ENCODE data around the gene CRADD. TPM values are rescaled to one million over a fixed set of nuclear protein-coding genes. Genes with fewer than 3 reads are reported as not detected.

CRADD gene
- total and polyA plus RNA-seq, 2 of the 4 experiments (the other 2 are of a cell fraction), result 11.1 to 14.0 TPM

DNA sequence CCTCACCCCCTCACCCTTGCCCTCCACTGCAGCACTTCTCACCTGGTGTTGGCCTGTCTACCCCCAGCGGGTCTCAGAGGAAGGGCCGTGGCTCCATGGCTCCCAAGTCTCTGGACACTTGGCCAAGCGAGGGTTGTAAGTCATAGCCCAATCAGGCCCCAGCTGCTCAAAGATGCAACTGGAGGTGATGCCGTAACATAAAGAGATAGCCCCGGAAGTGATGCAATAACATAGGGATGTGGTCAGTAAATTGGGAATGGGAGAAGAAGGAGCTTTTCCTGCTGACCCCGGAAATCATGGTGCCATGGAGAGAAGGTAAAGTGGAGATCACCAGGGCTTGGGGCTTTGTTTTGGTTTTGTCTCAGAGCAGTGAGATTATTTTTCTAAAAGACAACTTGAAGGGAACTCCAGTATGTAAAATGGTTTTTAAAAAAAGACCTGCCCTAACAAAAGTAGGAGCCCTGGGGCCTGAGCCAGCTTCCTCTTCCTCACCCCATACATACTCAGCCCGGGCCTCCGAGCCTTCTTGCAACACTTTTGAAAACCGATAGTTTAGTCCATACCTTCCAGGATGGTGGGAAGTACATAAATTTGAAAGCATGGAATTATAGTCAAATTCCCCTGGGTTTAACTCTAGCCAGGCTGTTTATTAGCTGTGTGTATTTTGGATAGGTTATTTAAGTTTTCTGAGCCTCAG is 212.5 kb downstream of the CRADD start:
- ChIA-PET POLR2A (ENCODE audit: unreplicated experiment) (no interaction called here), CTCF (interaction anchor here (1.6 kb wide), 1 partner anchor 10 kb away, joined by 3 read pairs; no protein-coding TSS in a partner anchor)
- peak overlapping the region; percentile 56 for H2AK5ac ChIP-seq (ENCODE audit: low read depth, low read length)
- dilution Hi-C loops (cut with HindIII; ENCODE audit: low sequenced_read_pairs, unreplicated experiment) (no loop called here), intact Hi-C loops (cut with micrococcal nuclease) (loop anchor here (10.0 kb wide), 1 partner anchor 315 kb away; the partner anchor contains the start of gene SOCS2), in situ Hi-C loops (cut with MboI; ENCODE audit: low sequenced_read_pairs) (no loop called here)
- H3K4me1 ChIP-seq (ENCODE audit: control insufficient read depth, insufficient read depth, low read length), result peaks cover 26% of the 10 kb centered on the region
- H2AFZ ChIP-seq (replicated peaks; ENCODE audit: low read length, poor library complexity), result no peak overlapping the region
- H3K4me2 ChIP-seq (ENCODE audit: low read depth, low read length), result no peak overlapping the region
- H3K14ac ChIP-seq (replicated peaks; ENCODE audit: low read depth, low read length), result peak overlapping the region; percentile 63
- no peak overlapping the region for H2AK9ac ChIP-seq (replicated peaks; ENCODE audit: low read depth, low read length, poor library complexity)
- no peaks in the 10 kb centered on the region for H3K36me3 ChIP-seq (ENCODE audit: control insufficient read depth, insufficient read depth, low read length)
- H3K23ac ChIP-seq (ENCODE audit: low read depth, low read length), result no peak overlapping the region
- H3K4me3 ChIP-seq (ENCODE audit: insufficient read depth, low read depth, low read length), result no peak overlapping the region
- H3K4ac ChIP-seq (ENCODE audit: low read depth, low read length), result peak overlapping the region; percentile 24; the same call in 1 of the 2 replicates
- H3K56ac ChIP-seq (ENCODE audit: extremely low read depth, insufficient read depth, low read length), result no peak overlapping the region
- DNase-seq, result peak; percentile 23
- no TSS peak for BruUV-seq (replicated peaks)
- H2BK120ac ChIP-seq (ENCODE audit: low read depth, low read length), result peak overlapping the region; percentile 51; the same call in 1 of the 2 replicates
- H3K9ac ChIP-seq (ENCODE audit: low read depth, low read length), result no peak overlapping the region
- no peaks in the 10 kb centered on the region for H4K20me1 ChIP-seq (ENCODE audit: insufficient read depth, low read length)
- H2BK5ac ChIP-seq (ENCODE audit: low read depth, low read length, poor library complexity, severe bottlenecking), result peak overlapping the region; percentile 36
- H2BK20ac ChIP-seq (ENCODE audit: low read depth, low read length), result peak overlapping the region; percentile 36; the same call in 1 of the 2 replicates
- H3K18ac ChIP-seq (ENCODE audit: low read depth, low read length), result peak overlapping the region; percentile 10
- peak overlapping the region; percentile 42; the same call in 1 of the 3 replicates for H2BK15ac ChIP-seq (ENCODE audit: low read depth, low read length)
- no peaks in the 10 kb centered on the region for H3K9me3 ChIP-seq (ENCODE audit: control insufficient read depth, insufficient read depth, low read length)
- no peak overlapping the region for H3K27ac ChIP-seq (ENCODE audit: insufficient read depth, low read length)
- H4K91ac ChIP-seq (ENCODE audit: insufficient read depth, low read depth, low read length), result no peak overlapping the region; the same call in 1 of the 2 replicates
- no peak overlapping the region for H4K5ac ChIP-seq (ENCODE audit: low read depth, low read length)
- TF ChIP-seq POLR2A (IDR thresholded peaks at IDR 0.05; ENCODE audit: low read depth, low read length), result no peak
- peak; percentile 76 for TF ChIP-seq CEBPB (IDR thresholded peaks at IDR 0.05; ENCODE audit: low read depth, low read length)
- 96% methylated on average over 3 of the region's 9 CpGs; no CpG with 5 or more reads in 1 of the 2 experiments for WGBS, 2 experiments (ENCODE audit: extremely low coverage in 2 of 2, insufficient read length in 1 of 2)
- ATAC-seq (ENCODE audit: low read depth), result no peak
- H3K79me1 ChIP-seq (ENCODE audit: low read depth in 1 of 2, low read length in 2 of 2), result no peaks in the 10 kb centered on the region
- no peaks in the 10 kb centered on the region for H3K27me3 ChIP-seq (ENCODE audit: control insufficient read depth, insufficient read depth, low read length)
- peak overlapping the region in 1 of 2 experiments; percentile 17; a peak in 1 of 4 replicates for H4K8ac ChIP-seq (ENCODE audit: low read depth in 2 of 2, low read length in 2 of 2)
- H3K9me1 ChIP-seq (ENCODE audit: insufficient read depth, low read length), result peaks cover 12% of the 10 kb centered on the region; the same call in 1 of the 2 replicates

All from IMR-90 (cell line).